HG03139 (cell line): ENCODE data around the gene METTL25B.

Source experiments
- ATAC-seq: cut with Tn5 transposase; IDR thresholded peaks from one replicate; pipeline ENCODE4 v1.9.1; 2021; ENCODE audit not compliant: unreplicated experiment

METTL25B gene

GRCh38 chr1:156725683-156726280, 2.5 kb upstream of the METTL25B start:
- peak; percentile 34 for ATAC-seq

- no peak for ATAC-seq
These were observed 1.6 kb upstream of the METTL25B start for GRCh38 chr1:156726549-156727226.

- ATAC-seq: no peak
These were observed 777 bp upstream of the METTL25B start for GRCh38 chr1:156727492-156727891.

GRCh38 chr1:156728599-156729462, 562 bp downstream of the METTL25B start, which contains the start of gene ISG20L2:
Gene ISG20L2, minus strand, starts transcription at chr1:156728766. Its CDS starts 1,114 bp downstream, at chr1:156727652.
- peak; percentile 86 for ATAC-seq

GRCh38 chr1:156733989-156734584, 5.8 kb downstream of the METTL25B start:
- no peak for ATAC-seq

GRCh38 chr1:156738407-156738806, 10.1 kb downstream of the METTL25B start:
- no peak for ATAC-seq

- no peak for ATAC-seq
These were observed 10.6 kb downstream of the METTL25B start for GRCh38 chr1:156738916-156739315.

GRCh38 chr1:156740237-156740740, 12.0 kb downstream of the METTL25B start:
- ATAC-seq: no peak

- ATAC-seq: peak; percentile 74
These were observed 12.6 kb downstream of the METTL25B start, which contains the start of gene MRPL24 for GRCh38 chr1:156740741-156741480. Gene MRPL24, minus strand, starts transcription at chr1:156741088. Its CDS starts 2,384 bp downstream, at chr1:156738704.

GRCh38 chr1:156741481-156741983, 13.3 kb downstream of the METTL25B start:
- ATAC-seq: no peak

GRCh38 chr1:156742017-156742416, 13.7 kb downstream of the METTL25B start:
- no peak for ATAC-seq

- ATAC-seq: no peak
These were observed 14.5 kb downstream of the METTL25B start for GRCh38 chr1:156742801-156743200.

- no peak for ATAC-seq
These were observed 15.4 kb downstream of the METTL25B start for GRCh38 chr1:156743367-156744302.

- ATAC-seq: no peak
These were observed 16.1 kb downstream of the METTL25B start for GRCh38 chr1:156744344-156744743.

- no peak for ATAC-seq
These were observed 16.6 kb downstream of the METTL25B start for GRCh38 chr1:156744786-156745419.

- ATAC-seq: no peak
These were observed 17.6 kb downstream of the METTL25B start for GRCh38 chr1:156745881-156746280.

GRCh38 chr1:156746406-156746727, 18.1 kb downstream of the METTL25B start:
- no peak for ATAC-seq

- no peak for ATAC-seq
These were observed 18.7 kb downstream of the METTL25B start for GRCh38 chr1:156746728-156747631.
